Stimulated activated CD8-positive, alpha-beta memory T cell treated with anti-CD3 and anti-CD28 coated beads, Interleukin-12 subunit alpha, Interleukin-12 subunit beta, amount 100 ng/mL, for 24 hours (primary cell): Measurements from ENCODE around the gene SLC8A1.

Source experiments
- DNase-seq: peaks from one replicate; pipeline ENCODE4 v3.0.0-alpha.2; 2020; ENCODE audit errors: extremely low read depth

The SLC8A1 gene

DNA sequence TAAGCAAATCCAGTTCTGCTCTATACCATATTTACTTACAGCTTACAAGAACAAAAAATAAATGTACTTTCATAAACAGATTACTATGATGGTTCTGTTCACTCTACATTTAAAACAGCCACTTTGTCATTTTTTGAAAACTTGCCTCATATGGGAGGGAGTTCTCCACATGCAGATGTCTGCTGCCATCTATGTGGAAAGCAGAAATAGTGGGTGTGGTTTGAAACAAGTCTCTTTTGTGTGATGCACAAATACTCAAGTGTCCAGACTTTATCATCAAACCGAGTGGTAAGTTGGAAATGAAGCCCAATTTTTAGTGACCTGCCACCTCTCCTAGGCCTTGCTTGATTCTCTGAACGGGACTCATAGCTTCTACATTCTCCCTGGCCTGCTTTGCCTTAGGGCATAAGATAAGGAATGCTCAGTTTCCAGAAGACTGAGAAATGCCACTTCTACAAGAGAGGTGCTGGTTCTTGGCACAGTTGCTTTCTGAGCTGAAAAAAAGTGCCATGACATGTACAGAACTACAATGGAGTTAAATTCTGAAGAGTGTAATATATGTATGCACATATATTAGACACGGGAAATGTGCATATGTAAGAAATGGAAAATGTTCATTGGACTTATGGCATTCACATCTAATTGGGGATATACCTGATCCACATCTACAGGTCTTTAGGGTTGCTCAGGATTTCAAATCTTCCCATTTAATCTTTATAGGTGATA lies 221.0 kb downstream of the SLC8A1 start:
- no peak for DNase-seq

- DNase-seq = no peak
Observed at GRCh38 chr2:40230186-40230585, 221.7 kb downstream of the SLC8A1 start.

- DNase-seq = no peak
Observed at GRCh38 chr2:40228310-40228709, 223.6 kb downstream of the SLC8A1 start.

- no peak for DNase-seq
Observed at GRCh38 chr2:40227210-40227609, 224.7 kb downstream of the SLC8A1 start.

GRCh38 chr2:40226637-40227036 lies 225.3 kb downstream of the SLC8A1 start:
- DNase-seq = no peak

GRCh38 chr2:40225670-40226210 lies 226.2 kb downstream of the SLC8A1 start:
- no peak for DNase-seq

- no peak for DNase-seq
Observed at GRCh38 chr2:40224318-40224717, 227.6 kb downstream of the SLC8A1 start.

- DNase-seq = no peak
Observed at GRCh38 chr2:40220177-40220925, 231.5 kb downstream of the SLC8A1 start.

DNA sequence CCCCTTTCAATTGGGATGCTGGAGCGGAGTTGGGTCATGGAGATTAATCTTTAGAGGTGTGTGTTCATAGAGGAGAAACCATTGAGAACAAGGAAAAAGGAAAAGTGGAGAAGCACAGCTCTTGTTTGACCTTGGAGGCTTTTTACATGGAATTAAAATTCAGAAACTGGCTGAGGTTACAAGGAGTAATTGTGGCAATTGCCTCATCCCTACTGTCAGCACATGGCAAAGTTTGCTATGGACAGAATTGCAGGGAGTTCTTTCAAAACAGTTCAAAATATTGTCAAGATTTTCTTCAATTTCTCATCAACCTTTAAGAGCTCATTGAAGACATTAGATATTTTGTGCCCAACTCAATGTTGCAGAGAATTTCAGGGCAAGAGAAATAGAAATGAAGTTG lies 232.7 kb downstream of the SLC8A1 start:
- no peak for DNase-seq

DNA sequence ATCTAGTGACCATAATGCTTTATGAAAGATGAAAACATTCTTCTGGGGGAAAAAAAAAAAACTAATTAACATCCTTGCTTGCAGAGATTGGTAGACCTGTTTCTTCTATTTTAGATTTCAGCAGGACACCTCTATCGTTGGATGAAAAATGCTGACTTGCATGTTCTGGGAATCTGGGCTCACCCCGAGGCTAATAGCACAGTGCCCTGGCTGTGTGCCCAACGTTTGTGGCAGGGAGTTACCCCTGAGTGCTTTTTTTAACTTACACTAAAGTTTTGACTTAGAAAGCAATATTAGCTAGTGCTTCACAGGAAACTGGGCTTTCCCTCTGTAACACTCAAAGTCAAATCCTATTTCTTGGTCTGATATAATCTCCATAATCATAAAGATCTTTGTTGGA lies 233.2 kb downstream of the SLC8A1 start:
- no peak for DNase-seq

GRCh38 chr2:40213619-40214018 lies 238.3 kb downstream of the SLC8A1 start:
- no peak for DNase-seq

GRCh38 chr2:40213071-40213470 lies 238.8 kb downstream of the SLC8A1 start:
- DNase-seq = no peak

- DNase-seq = no peak
Observed at GRCh38 chr2:40210968-40211353, 240.9 kb downstream of the SLC8A1 start.

DNA sequence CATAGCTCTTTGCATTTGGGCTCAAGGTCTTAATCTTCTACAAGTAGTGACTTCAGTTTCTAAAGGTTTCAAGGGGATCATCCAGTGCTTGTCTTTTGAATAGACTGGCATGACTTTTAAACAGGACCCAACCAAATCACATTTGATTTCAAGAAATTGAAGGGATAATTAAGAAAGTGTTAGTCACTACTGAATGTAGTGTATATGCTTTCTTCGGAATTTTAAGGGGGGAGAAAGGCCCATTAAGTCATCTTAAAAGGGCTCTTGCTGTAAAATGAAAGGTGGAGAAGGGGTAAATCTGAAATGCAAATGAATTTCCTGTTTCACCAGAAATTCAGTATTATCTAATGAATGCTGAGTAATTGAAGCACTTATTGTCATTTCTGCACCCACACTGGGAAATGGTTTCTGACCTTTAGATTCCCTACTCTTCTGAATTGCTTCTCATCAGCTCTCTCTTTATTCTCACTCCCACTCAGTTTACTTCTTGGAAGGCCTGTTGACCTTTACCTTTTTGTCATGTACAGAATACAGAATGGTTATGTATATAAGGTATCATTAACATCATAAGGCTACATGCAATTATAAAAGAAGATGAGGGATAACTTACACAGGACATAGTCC lies 241.4 kb downstream of the SLC8A1 start:
- no peak for DNase-seq

- no peak for DNase-seq
Observed at GRCh38 chr2:40209761-40210160, 242.1 kb downstream of the SLC8A1 start.

- no peak for DNase-seq
Observed at GRCh38 chr2:40208463-40208862, 243.4 kb downstream of the SLC8A1 start.

- no peak for DNase-seq
Observed at GRCh38 chr2:40204268-40204667, 247.6 kb downstream of the SLC8A1 start.

DNA sequence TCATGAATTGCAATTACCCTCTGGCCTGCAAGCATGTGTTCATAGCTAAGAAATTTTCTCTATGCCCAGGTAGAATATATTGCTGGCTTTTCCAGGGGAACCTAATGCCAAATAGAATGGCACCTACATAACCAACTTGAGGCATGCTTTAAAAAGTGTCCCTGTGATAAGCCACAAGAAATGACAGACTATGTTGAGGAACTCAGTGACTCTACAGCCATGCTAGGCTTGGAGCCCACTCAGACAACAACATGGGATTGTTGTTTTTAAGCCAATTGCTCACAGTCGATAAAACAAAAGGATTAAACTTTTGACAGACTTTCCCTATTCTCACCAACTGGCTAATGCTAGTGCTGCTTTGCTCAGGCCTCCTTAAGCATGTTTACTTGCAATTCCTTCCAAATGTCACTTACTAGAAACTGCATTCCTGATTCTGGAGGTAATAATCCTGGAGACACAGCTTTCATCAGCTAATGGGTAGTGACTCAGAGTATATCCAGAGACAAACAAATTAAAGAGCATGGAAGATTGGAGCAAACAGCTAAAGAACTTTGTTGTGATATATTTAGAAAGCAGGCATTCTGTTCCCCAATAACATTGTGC lies 249.0 kb downstream of the SLC8A1 start:
- DNase-seq = no peak

DNA sequence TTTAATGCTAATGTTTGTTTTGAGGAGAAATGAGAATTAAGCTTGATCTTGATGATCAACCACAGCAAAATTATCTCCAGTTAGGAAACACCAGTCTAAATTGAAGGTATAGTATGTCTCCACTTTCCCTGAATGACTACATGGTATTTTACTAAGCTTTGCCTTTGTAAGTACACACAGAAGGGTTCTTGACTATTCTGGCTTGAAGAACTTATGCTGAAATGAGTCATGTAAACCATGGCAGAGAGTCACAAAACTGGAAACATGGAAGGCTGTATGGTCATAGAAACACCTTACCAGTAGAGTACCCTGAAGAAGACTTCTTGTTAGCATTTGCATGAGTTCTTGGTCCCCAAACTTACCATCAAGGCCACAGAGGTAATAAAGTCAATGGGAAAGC lies 250.5 kb downstream of the SLC8A1 start:
- DNase-seq = no peak

DNA sequence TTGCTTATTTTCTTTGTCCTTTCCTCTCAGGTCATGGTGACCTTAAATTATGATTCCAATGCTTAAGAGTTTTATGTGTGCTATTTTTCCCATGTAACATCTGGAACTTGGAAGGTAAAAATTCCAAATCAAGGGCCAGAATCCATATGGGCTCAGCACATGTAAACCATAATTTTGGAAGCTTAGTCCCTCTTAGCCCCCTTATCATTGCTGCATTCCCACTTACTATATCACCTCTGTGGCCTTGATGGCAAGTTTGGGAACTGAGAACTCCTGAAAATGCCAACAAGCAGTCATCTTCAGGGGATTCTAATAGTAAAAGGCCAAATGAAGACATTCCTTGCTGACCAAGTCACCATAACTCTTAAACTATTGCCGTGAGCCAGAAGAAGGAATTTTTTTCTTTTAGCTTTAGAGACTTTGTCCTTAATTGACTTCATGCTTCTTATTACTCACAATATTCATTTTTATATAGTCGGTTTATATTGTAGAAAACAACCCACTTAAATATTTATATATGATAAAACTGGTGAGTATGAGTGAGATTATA lies 251.4 kb downstream of the SLC8A1 start:
- no peak for DNase-seq

GRCh38 chr2:40199771-40200170 lies 252.1 kb downstream of the SLC8A1 start:
- no peak for DNase-seq

DNA sequence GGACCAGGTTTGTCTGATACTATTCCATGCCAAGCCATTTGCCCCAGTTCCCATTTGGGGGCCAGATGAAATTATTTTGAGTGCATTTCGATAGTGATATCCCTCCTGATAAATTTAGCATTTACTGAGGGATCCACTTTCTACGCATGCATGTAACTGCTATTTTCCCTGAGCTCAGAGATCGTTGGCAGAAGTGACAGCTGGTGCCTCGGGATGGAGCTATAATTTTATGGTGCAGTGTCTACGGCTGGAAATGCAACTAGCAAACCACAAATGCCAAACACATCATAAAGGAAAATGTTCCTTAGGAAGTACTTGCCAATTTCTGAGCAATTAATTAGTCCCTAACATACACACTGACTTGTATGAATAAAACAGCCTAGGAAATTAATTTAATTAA lies 254.8 kb downstream of the SLC8A1 start:
- DNase-seq = no peak
